Measurements from ENCODE around the gene FOXF2.

FOXF2 gene

GRCh38 chr6:1439349-1439748, 50.0 kb downstream of the FOXF2 start:
- DNase-seq (ENCODE audit: low read depth in 1 of 2, low spot score in 1 of 2) = no peak

- no peak for DNase-seq (ENCODE audit: low read depth in 1 of 2, low spot score in 1 of 2)
Measured at GRCh38 chr6:1442929-1443328, 53.6 kb downstream of the FOXF2 start.
